Placental epithelial cell (primary cell): ENCODE data around the gene GH1. TPM values are rescaled to one million over a fixed set of nuclear protein-coding genes. Genes with fewer than 3 reads are reported as not detected.

Experiments
- small RNA-seq: library from RNA; depleted of rRNA; stranded (forward); fragments of <200 nt; gene quantifications from one replicate; pipeline ENCODE3, GENCODE V24; 2012
- total RNA-seq: library from RNA; depleted of rRNA; stranded (reverse); fragments of >200 nt; gene quantifications from 2 replicates; pipeline ENCODE4 v1.2.3, GENCODE V29; 2012

Gene GH1
- not detected in 2 replicates for total RNA-seq

DNA sequence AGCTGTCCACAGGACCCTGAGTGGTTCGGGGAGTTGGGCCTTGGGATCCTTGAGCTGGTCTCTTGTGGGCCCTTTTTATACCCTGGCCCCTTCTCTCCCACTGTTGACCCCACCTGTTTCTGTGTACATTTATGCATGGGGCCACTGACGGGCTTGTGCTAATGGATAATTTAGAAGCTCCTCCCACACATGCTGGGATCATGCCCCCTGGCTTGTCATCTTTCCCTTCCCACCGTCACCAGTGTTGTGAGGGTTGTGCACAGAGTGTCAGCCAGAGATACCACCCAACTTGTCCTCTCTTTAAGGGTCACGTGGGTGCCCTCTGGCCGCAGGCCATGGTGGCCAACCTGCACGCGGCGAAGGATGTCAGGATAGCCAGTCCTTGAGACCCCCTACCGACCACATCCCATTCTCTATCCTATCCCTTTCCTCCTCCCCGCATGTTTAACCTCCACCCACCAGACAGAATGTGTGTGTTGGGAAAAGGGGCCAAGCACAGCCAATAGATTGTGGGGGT, at the start of gene GH1:
Gene GH1 (minus strand): TSS at position 51 of the 517 bp plus-strand sequence. CDS start 63 bp downstream, outside the sequence.

DNA sequence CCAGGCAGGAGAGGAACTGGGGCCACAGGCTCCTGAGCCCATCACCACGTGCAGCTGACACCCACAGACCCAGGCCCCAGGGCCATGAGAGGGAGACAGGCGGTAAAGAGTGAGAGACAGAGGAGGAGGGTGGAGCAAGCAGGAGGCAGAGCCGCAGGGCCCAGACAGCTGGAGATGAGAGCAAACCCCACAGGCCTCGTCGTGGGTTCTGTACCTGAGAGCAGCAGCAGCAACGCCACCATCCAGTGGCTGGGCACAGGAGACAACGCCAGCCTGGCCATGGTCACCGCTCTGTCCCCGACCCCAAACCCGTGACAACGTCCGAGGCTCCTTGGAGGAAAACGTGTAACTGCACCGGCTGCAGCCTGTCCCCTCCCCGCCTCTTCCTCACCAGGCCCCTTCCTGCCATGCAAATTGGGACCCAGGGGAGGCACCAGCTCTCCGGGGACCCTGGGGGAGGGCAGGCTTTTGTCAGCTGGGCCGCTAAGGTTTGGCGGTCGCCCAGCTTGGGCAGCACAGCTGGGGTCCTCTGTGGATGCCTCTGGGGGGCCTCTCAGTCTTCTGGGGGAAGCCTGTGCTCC, 13.4 kb upstream of the GH1 start, which contains the start of gene CD79B:
Gene CD79B (minus strand): TSS at position 351 of the 581 bp plus-strand sequence. CDS start 70 bp downstream, at position 281.

DNA sequence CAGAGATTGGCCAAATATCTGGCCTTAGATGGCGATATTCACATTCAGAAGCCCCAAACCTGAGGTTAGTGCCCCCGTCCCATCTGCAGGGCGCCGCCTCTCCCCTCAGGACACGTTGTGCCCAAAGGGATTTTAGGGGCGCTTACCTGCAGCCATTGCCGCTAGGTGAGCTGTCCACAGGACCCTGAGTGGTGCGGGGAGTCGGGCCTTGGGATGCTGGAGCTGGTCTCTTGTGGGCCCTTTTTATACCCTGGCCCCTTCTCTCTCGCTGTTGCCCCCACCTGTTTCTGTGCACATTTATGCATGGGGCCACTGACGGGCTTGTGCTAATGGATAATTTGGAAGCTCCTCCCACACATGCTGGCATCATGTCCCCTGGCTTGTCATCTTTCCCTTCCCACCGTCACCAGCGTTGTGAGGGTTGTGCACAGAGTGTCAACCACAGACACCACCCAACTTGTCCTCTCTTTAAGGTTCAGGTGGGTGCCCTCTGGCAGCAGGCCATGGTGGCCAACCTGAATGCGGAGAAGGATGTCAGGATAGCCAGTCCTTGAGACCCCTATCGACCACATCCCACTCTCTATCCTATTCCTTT, 7.5 kb downstream of the GH1 start, which contains the start of gene CSHL1:
Gene CSHL1 (minus strand): TSS at position 218 of the 595 bp plus-strand sequence. CDS start 62 bp downstream, at position 156.

DNA sequence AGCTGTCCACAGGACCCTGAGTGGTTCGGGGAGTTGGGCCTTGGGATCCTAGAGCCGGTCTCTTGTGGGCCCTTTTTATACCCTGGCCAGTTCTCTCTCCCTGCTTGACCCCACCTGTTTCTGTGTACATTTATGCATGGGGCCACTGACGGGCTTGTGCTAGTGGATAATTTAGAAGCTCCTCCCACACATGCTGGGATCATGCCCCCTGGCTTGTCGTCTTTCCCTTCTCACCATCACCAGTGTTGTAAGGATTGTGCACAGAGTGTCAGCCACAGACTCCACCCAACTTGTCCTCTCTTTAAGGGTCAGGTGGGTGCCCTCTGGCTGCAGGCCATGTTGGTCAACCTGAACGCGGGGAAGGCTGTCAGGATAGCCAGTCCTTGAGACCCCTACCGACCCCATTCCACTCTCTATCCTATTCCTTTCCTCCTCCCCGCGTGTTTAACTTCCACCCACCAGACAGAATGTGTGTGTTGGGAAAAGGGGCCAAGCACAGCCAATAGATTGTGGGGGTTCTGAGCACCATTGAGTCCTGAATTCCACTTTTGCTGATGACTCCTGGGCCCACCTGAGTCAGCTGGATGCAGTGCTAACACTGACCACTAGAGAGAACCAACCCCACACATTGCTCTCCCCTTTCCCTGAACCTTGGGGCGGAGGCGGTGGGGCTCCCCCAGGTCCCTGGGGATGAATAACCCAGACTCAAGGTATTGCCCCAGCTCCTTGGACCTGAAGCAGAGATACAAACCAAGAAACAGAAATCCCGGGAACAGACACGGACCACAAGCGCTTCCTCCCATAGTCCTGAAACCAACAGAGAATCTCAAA, 21.9 kb downstream of the GH1 start, which contains the start of gene CSH1:
Gene CSH1 (minus strand): TSS at position 51 of the 831 bp plus-strand sequence. CDS start 63 bp downstream, outside the sequence.

DNA sequence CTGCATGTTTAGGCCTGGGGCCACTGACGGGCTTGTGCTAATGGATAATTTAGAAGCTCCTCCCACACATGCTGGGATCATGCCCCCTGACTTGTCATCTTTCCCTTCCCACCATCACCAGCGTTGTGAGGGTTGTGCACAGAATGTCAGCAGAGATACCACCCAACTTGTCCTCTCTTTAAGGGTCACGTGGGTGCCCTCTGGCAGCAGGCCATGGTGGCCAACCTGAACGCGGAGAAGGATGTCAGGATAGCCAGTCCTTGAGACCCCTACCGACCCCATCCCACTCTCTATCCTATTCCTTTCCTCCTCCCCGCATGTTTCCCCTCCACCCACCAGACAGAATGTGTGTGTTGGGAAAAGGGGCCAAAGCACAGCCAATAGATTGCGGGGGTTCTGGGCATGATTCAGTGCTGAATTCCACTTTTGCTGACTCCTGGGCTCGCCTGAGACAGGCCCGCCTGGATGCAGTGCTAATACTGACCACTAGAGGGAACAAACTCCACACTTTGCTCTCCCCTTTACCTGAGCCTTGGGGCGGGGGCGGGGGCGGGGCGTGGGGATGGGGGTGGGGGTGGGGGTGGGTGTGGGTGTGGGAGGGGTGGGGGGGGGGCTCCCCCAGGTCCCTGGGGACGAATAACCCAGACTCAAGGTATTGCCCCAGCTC, 36.6 kb downstream of the GH1 start, which contains the start of gene GH2:
Gene GH2 (minus strand): TSS at position 10 of the 667 bp plus-strand sequence. CDS start 143 bp downstream, outside the sequence.

DNA sequence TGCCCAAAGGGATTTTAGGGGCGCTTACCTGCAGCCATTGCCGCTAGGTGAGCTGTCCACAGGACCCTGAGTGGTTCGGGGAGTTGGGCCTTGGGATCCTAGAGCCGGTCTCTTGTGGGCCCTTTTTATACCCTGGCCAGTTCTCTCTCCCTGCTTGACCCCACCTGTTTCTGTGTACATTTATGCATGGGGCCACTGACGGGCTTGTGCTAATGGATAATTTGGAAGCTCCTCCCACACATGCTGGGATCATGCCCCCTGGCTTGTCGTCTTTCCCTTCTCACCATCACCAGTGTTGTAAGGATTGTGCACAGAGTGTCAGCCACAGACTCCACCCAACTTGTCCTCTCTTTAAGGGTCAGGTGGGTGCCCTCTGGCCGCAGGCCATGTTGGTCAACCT, 45.1 kb downstream of the GH1 start, which contains the start of gene CSH2:
Gene CSH2 (minus strand): TSS at position 101 of the 400 bp plus-strand sequence. CDS start 63 bp downstream, at position 38.

Small RNA genes lying within 50 kb of the gene (small RNA-seq; reads per million reads assigned to genes)
- gene AC040958.1 (not detected), gene AC127029.1 (not detected), gene GH1 (not detected)

Other genes starting within 250 kb of the GH1 start
- 8.2 and 9.8 TPM in 2 replicates for gene LIMD2, start 218.7 kb downstream of the GH1 start, total RNA-seq
- gene STRADA, start 177.0 kb downstream of the GH1 start, total RNA-seq = 21.1 and 24.3 TPM in 2 replicates
- gene CCDC47, start 145.2 kb downstream of the GH1 start, total RNA-seq = 35.4 and 40.4 TPM in 2 replicates
- gene DDX42, start 144.7 kb downstream of the GH1 start, total RNA-seq = 55.5 and 61.2 TPM in 2 replicates
- gene PSMC5, start 91.4 kb downstream of the GH1 start, total RNA-seq = 48.9 and 68.7 TPM in 2 replicates
- 44.0 and 53.9 TPM in 2 replicates for gene FTSJ3, start 91.2 kb downstream of the GH1 start, total RNA-seq
- gene SMARCD2, start 76.2 kb downstream of the GH1 start, total RNA-seq = 121 and 150 TPM in 2 replicates
- not detected in 2 replicates for gene CSH2, start 45.2 kb downstream of the GH1 start, total RNA-seq
- gene GH2, start 36.9 kb downstream of the GH1 start, total RNA-seq = not detected in 2 replicates
- not detected in 2 replicates for gene CSH1, start 22.3 kb downstream of the GH1 start, total RNA-seq
- not detected in 2 replicates for gene CSHL1, start 7.6 kb downstream of the GH1 start, total RNA-seq
- gene CD79B, start 13.5 kb upstream of the GH1 start, total RNA-seq = not detected in 2 replicates
- gene SCN4A, start 54.1 kb upstream of the GH1 start, total RNA-seq = not detected in 2 replicates
- under 0.01 TPM in 1 of 2 replicates, not detected in the other for gene PRR29, start 79.5 kb upstream of the GH1 start, total RNA-seq
- not detected in 2 replicates for gene ICAM2, start 101.8 kb upstream of the GH1 start, total RNA-seq
- 7.1 and 8.5 TPM in 2 replicates for gene ERN1, start 211.3 kb upstream of the GH1 start, total RNA-seq